Activated T-cell treated with anti-CD3 and anti-CD28 coated beads for 24 hours (primary cell): ENCODE measurements around the gene ARHGAP4.

Experiments used
- DNase-seq: peaks from one replicate; pipeline ENCODE4 v3.0.0-alpha.2; 2020; ENCODE audit warnings: low read depth

ARHGAP4 gene

DNA sequence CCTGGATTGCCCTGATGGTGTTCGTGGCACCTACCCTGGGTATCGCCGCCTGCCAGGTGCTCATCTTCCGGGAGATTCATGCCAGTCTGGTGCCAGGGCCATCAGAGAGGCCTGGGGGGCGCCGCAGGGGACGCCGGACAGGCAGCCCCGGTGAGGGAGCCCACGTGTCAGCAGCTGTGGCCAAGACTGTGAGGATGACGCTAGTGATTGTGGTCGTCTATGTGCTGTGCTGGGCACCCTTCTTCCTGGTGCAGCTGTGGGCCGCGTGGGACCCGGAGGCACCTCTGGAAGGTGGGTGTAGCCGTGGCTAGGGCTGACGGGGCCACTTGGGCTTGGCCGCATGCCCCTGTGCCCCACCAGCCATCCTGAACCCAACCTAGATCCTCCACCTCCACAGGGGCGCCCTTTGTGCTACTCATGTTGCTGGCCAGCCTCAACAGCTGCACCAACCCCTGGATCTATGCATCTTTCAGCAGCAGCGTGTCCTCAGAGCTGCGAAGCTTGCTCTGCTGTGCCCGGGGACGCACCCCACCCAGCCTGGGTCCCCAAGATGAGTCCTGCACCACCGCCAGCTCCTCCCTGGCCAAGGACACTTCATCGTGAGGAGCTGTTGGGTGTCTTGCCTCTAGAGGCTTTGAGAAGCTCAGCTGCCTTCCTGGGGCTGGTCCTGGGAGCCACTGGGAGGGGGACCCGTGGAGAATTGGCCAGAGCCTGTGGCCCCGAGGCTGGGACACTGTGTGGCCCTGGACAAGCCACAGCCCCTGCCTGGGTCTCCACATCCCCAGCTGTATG is 19.7 kb downstream of the ARHGAP4 start:
- no peak for DNase-seq

- no peak for DNase-seq
Observed at GRCh38 chrX:153905481-153906095, 20.5 kb downstream of the ARHGAP4 start.

DNA sequence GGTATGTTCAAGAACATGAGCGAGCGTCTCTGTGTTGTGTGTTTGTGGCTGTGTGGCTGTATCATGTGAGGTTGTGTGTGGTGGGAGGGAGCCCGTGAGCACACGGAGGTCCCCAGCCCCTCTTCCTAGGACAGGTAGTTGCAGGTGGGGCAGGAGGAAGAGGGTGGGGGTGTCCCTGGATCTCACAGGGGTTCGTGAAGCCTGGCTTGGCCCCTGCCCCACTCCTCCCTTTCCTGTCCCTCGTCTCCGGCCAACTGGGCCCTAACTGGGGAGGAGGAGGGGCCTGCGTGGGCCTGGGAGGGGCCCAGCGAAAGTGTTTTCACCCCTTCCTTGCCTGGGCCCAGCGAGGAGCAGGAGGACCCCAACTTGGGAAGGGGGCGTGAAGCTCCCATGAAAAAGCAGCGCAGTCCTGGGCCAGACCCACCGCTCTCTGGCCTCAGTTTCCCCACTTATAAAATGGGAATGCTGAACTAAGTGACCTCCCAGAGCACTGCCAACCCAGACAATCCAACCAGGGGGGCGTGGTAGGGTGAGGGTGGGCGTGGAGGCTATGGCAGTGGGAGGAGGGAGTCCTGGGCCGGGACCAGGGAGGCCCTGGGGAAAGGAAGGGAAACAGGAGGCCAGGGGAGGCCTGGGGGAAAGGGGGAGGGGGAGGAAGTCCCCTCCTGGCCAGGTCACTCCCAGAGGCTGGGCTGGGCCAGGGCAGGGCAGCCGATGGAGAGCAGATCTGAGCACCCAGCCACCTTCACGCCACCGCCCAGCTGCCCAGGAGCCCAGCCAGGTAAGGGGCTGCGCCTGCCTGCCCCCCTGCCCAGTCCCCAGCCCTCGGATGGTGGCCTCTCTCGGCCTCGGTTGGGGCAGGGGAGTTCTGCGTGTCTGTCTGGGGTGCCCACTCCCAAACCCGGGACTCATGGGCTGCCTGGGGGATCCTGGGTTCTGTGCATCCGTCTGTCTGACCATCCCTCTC is 21.8 kb downstream of the ARHGAP4 start, which contains the start of gene AVPR2:
Gene AVPR2 (plus strand): TSS at position 683 of the 967 bp plus-strand sequence. CDS start 473 bp downstream, outside the sequence.
- DNase-seq, result no peak

DNA sequence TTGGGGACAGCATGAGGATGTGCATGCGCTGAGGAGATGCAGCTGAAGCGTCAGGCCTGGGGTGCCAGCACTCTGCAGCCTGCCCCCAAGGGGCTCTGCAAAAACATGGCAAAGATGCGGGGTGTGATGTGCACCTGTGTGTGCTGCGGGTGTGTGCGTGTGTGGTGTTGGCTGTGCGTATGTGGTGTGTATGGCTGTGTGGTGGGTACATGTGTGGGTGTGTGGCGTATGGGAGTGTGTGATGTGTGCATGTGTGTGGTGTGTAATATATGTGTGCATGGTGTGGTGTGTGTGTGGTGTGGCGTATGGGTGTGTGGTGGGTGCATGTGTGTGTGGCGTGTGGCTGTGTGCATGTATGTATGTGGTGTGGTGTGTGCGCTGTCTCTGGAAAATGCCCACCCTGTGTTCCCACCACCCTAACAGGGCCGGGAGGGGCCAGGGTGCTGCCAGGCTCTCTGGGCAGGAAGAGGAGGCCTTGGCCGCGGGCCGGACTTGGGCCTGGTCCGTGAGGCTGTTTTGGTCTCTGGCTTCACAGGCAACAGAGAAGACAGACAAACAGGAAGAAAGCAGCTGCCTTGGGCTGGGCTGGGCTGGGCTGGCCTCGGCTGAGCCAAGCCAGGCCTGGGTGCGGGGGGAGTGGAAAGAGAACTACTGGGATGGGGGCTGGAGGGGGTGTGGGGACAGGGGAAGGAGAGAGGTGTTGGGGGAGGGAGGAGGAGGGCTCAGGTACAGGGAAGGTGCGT is 22.7 kb downstream of the ARHGAP4 start:
- DNase-seq, result no peak

DNA sequence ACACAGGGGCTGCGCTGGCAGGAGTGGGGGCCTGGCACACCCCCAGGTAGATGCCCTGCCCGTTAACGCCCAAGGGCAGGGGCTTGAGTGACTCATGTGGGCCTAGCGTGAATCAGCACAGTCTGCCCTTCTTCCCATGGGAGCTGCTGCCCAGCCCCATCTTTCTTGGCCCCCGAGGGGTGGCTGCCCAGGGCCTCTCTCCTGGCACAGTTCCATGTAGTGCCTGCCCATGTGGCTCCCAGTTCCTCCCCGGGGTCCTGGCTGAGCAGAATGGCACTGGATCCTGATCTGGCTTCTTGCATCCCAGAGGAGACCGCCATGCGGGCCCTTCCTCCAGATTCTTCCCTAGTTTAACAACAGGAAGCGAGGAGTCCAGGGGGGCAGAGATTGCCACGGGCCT is 23.7 kb downstream of the ARHGAP4 start:
- DNase-seq, result no peak

- no peak for DNase-seq
Observed at GRCh38 chrX:153901753-153902140, 24.3 kb downstream of the ARHGAP4 start.

DNA sequence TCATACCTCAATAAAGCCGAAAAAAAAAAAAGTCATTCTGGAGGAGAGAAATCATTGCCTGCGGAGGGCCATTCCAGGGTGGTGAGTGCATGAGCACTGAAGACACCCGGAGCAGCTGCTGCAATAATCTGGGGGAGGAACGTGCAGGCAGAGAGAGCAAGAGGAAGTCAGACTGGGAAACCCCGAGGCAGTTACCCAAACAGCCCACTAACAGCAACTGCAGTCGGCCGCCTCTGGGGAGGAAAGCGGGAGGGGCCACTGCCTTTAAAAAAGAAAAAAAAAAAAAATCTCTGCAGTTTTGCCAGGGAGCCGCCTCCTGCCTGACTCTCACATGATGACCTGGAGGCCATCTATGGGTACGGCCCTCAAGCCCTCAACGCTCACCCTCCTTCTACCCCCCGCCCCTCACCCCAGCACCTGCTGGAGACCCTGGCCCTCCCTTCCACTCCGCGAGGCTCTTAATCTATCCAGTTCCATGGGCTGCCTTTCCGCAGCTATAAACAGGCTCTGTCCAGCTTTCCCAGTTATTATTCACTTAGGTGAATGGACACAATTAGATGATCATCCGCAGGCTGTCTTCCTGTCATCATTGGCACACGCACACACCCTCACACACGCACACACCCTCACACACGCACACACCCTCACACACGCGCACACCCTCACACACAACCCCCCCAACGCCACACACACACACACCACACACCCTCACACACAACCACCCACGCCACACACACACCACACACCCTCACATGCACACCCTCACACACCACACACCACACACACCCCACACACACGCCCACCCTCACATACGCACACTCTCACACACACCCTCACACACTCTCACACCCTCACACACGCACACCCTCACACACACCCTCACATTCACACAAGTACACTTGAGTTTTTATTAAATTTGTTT is 25.0 kb downstream of the ARHGAP4 start:
- DNase-seq, result peak; percentile 31

GRCh38 chrX:153897899-153898298 is 28.2 kb downstream of the ARHGAP4 start:
- DNase-seq, result no peak

- DNase-seq, result no peak
Observed at GRCh38 chrX:153889123-153889522, 36.9 kb downstream of the ARHGAP4 start.

GRCh38 chrX:153888344-153888743 is 37.7 kb downstream of the ARHGAP4 start:
- DNase-seq, result no peak

DNA sequence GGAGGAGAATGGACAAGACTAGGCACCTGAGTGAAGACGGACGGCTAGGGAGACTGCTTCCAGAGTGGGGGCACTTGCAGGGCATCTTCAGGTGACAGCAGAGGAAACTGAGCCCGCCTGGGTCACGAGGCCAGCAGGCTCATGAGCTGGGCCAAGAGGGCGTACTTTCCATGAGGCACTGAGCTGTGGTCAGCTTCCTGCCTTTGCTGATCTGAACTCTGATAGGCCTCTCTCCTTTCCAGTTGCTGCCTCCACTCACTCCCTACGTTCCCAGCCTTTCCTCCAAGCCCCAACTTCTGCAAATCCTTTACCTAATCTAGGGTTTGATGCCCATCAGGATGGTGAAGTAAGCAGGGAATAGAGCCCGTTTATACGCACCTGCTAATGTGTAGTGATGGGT is 38.7 kb downstream of the ARHGAP4 start:
- no peak for DNase-seq

DNA sequence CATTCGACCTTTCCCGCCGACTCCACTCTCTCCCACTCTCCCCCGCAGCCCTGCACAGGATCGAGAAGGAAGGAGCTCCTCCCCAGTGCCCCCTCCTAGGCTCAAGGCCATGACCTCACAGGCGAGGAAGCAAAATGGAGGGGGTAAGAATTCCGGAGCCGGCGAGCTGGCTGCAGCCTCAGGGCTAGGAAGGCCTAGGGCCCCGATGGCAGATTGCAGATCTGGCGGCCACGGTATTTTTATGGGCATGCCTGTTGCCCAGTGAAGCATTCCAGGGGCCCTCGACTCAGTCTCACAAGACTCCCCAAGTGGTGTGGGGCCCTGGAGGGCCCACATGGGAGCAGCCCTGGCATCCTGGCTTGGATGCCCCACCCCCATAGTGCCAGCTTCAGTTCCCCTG is 39.1 kb downstream of the ARHGAP4 start:
- no peak for DNase-seq

GRCh38 chrX:153885968-153886903 is 39.8 kb downstream of the ARHGAP4 start, which contains the start of gene L1CAM:
Gene L1CAM, minus strand, starts transcription at chrX:153886173. Its CDS starts 10,337 bp downstream, at chrX:153875836.
- DNase-seq, result no peak

GRCh38 chrX:153885208-153885787 is 40.8 kb downstream of the ARHGAP4 start:
- no peak for DNase-seq

DNA sequence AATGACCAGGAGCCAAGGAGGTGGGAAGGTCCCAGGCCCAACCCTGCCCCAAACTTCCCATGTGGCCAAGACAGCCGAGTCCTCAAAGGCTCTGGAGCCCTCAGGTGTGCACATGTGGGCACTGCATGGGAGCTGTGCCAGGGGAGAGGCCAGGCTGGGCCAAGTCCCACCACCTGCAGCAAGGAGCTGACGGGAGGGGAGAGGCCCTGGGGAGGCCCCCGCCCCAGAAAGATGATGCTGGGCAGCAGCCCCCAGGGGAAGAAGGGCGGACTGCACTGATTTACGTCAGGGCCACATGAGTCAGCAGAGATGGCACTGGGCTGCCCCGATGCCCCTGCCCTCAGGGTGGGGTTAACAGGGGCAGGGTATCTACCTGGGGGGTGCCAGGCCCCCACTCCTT is 41.5 kb downstream of the ARHGAP4 start:
- no peak for DNase-seq

GRCh38 chrX:153884136-153884535 is 41.9 kb downstream of the ARHGAP4 start:
- DNase-seq, result no peak

GRCh38 chrX:153883163-153883843 is 42.8 kb downstream of the ARHGAP4 start:
- no peak for DNase-seq

- no peak for DNase-seq
Observed at GRCh38 chrX:153882557-153882956, 43.5 kb downstream of the ARHGAP4 start.
